Measurements from ENCODE around the gene APBA2.

APBA2 gene

DNA sequence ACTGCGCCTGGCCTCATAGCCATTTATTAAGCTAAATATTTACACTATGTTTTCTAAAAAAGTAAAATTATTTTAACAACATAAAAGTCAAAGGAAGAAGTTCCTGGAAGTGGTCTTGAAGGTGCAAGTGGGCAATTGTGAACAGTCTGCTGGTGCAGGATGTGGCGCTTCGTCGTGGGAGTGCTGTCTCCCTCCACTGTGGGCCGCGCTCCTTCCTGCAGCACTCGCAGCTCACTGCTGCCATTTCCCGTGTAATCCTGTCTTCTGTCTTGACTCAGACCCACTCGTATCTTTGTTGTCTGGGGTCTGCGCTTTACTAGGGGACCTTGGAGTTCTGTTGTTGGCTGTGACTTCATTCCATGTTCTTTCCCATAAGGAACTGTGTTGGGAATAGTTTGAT lies 56.3 kb downstream of the APBA2 start:
- peak; percentile 39 for DNase-seq

DNA sequence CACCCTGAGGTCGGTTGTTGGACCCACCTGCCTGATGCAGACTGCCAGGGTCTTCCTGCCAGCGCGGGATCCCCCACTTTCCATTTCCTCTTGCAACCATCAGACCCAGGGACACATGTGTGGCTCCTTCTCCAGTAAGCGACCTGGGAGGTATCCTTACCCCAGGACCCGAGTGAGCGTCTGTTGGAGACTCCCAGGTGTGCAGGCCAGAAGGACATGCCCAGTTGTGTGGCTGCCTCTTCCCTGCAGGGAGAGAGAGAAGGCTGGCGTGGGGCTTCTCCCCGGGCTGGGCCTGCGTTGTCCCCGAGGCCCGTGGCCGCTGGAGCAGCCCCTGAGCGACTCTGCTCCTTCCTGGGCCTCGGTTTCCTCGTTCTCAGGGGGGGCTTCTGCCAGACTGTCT lies 56.8 kb downstream of the APBA2 start:
- no peak for DNase-seq

DNA sequence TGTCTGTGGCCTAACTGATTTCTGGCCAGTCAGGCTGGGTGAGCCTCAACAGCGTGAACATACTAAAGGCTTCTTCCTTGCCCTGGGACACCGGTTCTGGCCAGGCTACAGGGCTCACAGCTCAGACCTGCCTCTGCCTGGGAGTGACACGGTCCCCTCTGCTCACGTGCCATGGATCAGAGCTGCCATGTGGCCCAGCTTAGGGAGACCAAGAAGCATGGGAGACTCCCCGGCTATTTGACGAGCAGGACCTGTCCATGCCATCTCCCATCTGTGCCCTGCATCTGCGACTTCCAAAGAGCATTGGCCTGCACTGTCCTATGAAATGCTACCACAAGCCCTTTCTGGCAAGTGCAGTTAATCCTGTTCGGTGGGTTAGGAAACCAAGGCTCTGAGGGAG lies 57.4 kb downstream of the APBA2 start:
- no peak for DNase-seq

DNA sequence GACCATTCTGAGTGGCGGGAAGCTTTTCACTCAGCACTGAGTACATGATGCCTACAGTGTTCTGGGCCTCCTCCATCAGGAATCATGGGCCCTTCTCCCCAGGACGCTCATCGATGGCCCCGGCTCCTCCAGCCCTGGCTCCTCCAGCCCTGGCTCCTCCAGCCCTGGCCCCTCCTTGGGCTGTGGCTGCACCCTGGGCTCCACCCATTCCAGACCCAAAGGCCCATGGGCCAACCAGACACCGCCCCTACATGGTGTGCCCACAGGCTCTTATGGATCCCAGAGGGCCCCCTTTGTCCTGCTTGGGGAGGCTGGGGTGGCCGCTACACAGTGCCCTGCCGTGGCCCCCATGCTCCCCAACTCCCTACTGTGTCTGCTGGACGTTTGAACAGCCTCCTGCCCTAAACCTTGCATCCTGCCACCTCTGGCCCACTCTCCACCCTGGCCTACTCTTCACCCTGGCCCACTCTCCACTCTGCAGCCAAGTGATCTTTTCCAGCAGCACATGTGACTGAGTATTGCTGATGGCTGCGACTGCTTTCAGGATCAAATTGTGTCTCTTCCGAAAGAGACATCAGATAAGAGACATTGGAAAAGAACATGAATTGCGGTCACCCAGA lies 57.9 kb downstream of the APBA2 start:
- DNase-seq: no peak

DNA sequence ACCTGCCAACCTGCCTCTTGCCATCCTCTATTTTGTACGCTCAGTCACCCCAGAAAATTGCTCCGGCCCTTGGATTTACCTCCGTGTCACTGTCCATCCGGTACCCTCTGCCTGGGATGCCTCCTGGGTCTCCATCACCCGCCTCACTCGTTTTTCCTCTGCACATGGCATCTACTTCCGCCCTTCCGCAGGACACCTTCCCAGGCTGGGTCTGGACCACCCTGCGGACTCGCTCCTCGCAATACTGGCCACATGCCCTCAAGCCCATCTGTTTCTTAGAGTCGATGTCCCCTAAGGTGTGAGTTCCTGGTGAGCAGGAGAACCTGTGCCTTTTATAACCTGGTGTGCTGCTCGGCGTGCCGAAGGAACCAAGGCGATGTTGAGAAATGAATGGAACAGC lies 58.5 kb downstream of the APBA2 start:
- DNase-seq: no peak

DNA sequence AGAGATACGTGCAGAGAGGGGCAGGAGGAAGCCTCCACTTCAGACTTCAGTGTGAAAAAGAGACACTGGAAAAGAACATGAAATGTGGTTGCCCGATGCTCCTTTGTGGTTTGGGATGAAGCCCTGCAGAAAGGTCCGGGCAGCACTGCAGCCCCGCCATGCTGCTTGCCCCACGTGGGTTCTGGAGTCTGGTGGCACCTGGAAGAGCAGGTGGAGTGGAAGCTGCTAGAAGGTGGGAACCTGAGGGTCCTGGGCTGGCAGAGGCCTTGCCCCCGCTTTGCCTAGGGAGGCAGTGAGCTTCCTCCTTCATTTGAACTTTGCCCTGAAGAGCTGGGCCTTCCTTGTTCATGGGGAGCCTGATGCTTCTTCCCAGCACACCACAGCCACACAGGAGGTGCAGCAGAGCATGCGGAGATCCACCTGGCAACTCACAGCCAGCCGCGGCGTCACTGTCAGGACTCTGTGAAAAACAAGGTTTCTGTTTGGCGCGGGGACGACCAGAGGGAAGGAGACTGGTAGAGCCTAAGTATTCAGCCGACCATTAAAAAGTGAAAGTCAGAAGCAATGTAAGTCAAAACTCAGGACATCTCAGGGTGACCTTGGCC lies 59.0 kb downstream of the APBA2 start:
- no peak for DNase-seq

DNA sequence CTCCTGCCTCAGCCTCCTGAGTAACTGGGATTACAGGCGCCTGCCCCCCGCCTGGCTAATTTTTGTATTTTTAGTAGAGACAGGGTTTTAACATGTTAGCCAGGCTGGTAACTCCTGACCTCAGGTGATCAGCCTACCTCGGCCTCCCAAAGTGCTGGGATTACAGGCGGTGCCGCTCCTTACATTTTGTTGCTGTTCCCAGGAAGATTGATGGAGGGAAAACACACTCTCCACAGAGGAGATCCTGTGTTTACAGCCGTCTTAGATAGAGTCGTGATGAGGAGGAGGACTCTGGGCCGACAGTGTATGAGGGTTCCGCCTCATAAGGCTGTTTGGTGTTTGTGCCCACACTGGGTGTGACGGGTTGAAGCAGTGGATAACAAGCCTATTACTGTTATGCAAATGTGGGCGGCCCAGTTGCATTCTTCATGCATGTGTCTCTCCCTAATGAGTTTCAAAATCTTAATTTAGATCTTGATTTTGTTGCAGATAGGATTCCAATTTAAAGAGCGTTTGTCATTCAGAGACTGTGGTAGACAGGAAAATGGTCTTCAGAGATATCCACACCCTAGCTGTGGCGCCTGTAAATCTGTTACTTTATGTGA lies 60.0 kb downstream of the APBA2 start:
- DNase-seq: no peak

DNA sequence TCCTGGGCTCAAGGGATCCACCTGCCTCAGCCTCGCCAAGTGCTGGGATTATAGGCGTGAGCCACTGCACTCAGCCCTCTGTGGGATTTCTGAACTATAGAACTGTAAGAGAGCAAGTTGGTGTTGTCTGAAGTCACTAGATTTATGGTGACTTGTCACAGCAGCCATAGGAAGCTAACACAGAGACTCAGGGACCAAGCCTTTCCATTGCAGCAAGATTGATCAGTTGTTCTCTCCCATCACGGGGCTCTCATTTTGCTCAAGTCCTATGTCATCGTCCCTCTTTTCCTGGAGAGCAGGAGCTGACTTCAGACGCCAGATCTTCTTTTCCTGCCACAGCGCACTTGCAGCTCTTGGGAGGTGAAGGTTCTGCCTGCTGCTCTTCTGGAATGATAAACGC lies 61.0 kb downstream of the APBA2 start:
- DNase-seq: no peak

DNA sequence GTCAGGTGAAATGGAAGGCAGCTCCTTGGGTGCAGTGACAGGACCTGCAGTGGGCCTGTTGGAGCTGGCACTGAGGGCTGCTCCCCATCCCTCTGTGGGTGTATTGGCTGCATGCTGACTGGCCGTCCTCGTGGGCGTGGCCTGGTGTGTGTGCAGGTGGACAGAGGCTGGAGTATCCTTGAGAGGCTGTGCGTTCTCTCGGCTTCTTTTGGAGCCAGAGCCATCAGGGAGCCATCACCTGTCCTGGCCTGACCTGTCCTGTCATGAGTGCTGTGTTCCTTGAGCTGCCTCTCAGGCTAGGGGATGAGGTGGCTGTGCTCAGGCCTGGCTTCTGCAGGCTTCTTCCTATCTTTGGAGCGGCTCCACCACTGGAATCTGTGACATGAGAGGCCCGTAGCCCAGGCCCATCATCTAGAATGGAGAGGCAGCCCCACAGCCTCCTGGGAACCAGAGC lies 61.5 kb downstream of the APBA2 start:
- DNase-seq: no peak

DNA sequence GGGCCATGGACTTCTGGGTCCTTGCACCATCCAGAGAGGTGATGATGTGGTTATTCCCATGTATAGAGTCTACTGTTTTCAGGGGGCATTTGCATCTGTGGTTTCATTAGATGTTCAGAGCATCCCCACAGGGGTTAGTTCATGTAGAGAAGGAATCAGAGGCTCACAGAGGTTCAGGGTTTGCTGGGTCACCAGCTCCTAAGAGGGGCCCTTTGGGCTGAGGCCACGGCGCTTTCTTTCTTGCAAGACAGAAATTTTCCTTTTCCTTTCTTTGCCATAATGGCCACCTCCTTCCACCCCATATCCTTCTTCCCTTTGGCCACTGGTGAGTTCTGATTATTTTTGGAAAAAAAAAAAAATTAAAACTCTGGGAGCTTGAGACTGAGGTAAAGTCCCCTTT lies 62.3 kb downstream of the APBA2 start:
- DNase-seq: no peak

DNA sequence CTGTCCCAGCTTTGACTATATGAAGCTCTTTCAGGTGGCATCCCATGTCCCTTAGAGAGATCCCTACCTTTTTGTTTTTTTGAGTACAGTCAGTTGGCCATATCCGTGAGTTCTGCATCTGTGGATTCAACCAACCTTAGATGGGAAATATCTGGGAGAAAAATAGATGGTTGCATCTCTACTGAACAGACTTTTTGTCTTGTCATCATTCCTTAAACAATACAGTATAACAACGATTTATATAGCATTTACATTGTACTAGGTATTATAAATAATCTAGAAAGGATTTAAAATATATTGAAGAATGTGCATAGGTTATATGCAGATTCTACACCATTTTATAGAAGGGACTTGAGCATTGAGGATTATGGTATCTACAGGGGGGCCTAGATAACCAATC lies 65.1 kb downstream of the APBA2 start:
- DNase-seq: no peak

DNA sequence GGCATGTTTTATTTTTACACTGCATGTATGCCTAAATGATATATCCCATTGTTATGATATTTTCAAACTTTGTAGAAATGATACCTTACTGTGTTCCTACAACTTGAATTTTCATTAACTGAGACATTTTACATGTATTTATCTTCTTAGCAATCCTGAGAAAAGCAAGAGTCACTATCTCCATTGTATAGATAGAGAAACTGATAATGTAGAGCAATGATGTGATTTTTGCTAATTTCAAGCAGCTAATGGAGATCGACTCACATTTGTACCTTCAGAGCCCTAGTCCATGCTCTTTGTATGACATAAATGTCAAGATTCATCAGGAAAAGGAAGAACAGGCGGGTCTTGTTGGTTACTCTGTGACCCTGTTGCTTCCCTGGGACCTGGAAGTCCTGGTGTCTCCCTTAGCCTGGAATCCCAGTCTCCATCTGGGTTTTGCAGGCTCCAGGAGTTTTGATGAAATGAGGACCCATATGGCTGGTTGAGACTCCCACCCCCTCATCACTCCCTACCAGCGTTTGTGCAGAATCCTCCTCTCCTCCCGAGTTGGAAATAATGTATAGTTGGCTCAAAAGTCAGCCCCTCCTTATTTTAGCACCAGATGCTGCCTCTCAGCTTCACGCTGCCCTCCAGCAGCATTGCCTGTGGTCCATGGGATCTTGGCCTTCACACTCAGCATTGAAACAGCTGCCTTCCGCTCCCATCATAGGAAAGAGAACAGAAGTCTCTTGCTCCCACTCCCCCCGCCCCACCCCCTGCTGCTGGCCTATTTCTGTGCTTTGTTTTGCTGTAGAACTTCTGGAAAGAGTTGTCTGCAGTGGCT lies 67.1 kb downstream of the APBA2 start:
- no peak for DNase-seq

DNA sequence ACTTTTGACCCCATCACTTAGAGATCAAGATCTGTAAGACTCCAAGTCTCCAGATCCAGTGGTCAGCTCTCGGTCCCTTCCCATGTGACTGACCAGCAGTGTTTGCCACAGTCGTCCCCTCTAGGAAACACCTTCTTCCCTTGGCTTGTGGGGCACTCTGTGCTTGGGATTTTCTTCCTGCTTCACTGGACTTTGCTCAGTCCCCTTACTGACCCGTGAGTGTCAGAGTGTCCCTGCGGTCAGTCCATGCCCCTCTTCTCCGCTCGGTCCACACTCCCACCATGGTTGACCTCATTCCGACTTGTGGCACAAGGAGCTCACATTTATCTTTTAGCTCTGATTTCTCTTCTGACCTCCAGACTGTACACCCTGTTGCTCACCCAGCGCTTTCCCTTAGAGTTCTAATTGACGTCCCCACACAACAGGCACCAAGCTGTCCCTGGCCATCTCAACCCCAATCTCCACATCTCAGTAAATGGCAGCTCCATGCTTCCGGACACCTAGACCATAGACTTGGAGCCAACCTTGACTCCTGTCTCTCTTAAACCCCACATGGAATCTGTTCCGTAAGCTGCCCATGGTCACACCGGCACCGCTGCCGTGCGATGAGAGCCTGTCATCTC lies 67.9 kb downstream of the APBA2 start:
- DNase-seq: no peak

DNA sequence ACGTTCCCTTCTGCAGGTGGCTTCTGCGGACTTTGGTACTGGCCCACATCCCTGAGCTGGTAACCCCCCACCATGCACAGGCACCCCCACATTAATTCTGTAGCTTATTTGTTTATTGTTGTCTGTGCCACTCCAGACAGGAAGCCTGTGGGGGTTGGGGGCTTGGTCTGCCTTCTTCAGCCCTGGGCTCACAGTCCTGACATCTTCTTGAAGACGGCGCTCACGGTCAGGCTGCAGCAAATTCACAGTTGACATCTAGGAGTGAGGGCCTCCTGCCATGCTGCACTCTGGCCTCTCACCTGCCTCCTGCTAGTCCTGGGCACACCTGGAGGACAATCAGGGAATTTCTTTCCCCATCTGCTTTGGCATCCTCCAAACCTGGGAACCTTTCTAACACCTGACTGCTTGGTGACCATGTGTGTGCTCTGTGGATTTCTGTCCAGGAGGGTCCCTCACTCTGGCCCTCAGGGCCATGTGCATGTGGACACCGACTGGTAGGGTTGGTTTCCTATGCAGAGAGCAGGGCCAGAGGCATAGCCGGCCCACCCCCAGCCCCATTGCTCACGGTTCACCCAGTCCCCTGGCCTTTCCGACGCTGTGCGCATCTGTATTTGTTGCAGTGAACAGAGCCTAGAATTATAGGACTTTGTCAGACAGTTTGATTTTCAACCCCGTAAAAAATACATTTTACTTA lies 68.8 kb downstream of the APBA2 start:
- no peak for DNase-seq

DNA sequence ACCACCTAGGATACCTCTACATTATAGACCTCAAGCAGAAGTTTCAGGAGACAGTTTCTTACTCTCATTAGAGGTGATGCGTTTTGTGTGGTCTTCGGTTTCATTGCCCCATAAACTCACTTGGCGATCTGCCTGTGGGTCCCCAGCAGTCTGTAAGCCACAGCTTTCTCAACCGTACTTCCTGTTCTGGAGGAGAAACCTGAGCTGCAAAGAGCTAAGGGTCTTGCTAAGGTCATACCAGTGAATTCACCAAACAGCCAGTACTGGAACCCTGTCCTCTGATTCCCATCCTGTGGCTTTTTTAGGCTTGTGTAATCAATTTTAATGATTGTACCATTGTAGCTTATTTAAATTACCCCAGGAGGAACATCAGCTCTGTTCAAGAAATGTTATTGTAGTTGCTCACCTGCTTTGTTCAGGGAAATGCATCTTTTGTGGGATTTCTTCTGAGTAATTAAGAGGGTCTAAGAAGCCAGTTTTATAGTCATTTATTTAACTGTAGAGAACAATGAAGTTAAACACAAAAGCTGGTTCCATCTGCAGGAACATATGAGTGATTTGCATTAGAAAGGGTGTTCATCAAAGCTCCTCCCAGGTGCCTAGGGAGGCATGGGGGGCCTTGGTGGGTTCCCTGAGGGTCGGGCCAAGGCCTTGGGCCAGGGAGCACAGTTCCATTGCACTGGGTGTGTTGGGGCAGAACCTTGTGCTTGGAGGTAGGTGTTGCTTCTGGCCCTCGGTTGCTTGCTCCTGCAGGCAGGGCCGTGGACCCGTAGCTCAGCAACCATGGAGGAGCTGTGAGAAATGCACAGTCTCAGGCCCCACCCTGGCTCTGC lies 69.6 kb downstream of the APBA2 start:
- peak; percentile 33 for DNase-seq

DNA sequence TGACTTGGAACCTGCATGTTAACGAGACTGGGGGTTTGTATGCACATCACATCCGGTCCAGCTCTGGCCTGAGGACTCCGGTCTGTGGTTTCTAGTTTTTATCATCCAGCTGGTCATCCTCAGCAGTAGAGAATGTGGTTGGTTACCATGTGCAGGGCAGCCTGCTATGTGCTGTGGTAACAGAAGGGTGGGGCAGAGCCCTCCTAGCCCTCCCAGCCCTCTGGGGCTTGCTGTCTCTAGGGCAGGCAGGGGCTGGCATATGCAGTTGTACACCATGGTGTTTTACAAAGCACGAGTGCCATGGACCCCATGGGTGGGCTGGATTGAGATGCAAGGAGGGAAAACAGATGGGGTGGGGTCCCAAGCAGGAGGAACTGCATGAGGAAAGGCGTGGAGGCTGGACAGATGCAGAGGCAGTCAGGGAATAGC lies 70.2 kb downstream of the APBA2 start:
- no peak for DNase-seq

DNA sequence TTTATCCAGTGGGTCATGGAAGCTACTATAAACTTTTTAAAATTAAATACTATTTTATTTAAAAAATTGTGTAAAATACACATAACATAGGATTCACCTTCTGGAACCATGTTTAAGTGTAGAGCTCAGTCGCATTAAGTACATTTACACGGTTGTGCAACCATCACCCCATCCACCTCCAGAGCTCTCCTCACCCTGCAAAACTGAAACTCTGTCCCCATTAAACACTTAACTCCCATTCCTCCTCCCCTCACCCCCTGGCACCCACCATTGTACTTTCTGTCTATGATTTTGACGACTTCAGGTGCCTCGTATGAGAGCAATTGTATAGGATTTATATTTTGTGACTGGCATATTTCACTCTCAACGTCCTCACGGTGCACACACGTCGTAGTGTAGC lies 70.7 kb downstream of the APBA2 start:
- DNase-seq: no peak

DNA sequence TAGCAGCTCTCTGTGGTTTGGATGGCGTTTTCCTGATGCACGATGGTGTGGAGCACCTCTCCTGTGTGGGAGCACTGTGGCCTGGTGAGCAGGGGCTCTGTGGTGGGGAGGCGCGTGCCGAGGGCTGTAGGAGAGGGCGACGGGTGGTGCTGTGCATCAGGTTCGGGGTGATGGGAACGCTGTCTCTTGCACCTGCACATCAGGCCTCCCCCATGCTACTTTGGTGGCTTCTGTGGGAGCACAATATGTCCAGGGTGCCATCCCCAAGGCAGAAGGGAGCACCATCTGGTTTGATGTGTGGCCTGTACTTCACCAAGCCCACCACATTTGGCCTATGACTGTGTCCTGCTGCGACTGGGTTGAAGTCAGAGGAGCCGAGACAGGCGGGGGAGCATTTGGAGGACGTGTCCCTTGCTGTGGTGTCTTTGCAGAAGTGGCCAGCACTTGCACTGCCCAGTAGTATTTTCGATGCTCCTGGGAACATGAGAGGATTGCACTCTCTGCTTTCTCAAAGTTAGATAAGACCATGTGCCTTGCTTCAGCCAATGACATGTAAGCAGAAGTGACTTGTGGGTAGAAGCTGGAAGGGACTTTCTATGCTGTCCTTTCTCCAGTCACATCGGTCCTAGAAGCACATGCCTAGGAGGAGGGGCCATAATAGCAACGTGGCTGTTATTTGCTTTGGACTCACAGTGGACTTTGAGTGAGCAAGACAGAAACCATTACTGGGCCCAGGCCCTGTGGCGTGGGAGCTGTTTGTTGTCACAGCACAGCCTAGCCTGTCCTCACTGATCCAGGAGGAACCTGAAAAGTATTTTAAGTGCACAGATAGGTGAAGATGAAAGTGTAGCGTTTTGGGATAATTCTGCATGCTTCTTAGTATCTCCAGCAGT lies 72.1 kb downstream of the APBA2 start:
- DNase-seq: no peak

DNA sequence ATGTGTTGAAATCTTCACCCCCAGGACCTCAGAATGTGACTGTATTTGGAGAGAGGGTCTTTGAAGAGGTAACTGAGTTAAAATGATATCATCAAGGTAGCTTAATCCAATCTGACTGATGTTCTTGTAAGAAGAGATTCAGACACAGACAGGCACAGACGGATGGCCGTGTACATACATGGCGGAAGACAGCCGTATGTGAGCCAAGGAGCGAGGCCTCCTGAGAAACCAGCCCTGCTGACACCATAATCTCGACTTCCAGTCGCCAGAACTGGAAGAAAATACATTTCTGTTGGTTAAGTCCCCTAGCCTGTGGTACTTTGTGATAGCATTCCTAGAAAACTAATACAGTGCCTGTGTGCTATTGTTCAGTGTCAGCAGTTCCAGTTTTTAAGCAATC lies 73.6 kb downstream of the APBA2 start:
- DNase-seq: no peak

DNA sequence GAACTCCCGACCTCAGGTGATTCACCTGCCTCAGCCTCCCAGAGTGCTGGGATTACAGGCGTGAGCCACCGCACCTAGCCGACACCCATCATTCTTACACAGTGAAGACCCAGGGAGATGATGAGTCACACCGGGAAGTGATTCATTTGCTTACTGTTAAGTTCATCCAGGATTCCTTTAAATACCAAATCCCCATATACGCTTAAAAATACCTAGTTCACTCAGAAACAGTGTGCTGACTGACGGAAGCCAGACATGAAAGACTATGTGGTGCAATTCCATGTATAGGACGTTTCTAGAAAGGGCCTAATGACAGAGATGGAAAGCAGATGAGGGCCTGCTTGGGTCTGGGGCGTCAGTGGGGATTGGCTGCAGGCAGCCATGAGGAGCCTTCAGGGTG lies 75.2 kb downstream of the APBA2 start:
- DNase-seq: no peak

DNA sequence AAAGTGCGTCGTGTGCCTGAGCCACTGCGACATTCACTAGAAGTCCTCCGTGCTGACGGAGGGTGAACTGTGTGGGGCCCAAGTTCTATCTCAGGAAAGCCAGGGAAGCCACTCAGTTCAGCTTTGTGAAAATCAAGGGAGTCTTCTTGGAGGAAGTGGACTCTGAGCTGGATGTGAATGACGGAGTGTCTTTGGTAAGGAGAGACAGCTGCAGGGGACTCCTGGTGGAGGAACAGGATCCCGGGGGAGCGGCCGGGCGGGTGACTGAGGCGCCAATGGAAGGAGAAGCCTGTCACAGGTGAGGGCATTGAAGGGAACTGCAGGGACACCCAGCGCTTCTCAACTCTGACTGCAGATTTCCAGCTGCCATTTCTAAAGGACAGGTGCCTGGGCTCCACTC lies 75.6 kb downstream of the APBA2 start:
- no peak for DNase-seq

Data from activated CD4-positive, alpha-beta T cell treated with anti-CD3 and anti-CD28 coated beads for 48 hours (primary cell).